IPS-NIHi11 (cell line): ENCODE data around the gene SHISA6.
A peak's percentile ranks its signal among the peaks of the same experiment; 100 is the strongest.

Source experiments
- DNase-seq: peaks from one replicate; pipeline ENCODE4 v3.0.0; 2012; ENCODE audit warnings: mixed read lengths, low spot score

Gene SHISA6

GRCh38 chr17:11458279-11458678 lies 217.3 kb downstream of the SHISA6 start:
- DNase-seq: no peak

- DNase-seq: no peak
Observed at GRCh38 chr17:11459861-11460331, 218.9 kb downstream of the SHISA6 start.

GRCh38 chr17:11461993-11462548 lies 221.1 kb downstream of the SHISA6 start:
- DNase-seq: no peak

- no peak for DNase-seq
Observed at GRCh38 chr17:11467639-11468038, 226.6 kb downstream of the SHISA6 start.

GRCh38 chr17:11485336-11486100 lies 244.5 kb downstream of the SHISA6 start:
- no peak for DNase-seq

GRCh38 chr17:11486101-11486867 lies 245.3 kb downstream of the SHISA6 start:
- DNase-seq: no peak

- DNase-seq: no peak
Observed at GRCh38 chr17:11486868-11487310, 245.9 kb downstream of the SHISA6 start.

- DNase-seq: no peak
Observed at GRCh38 chr17:11487469-11487868, 246.5 kb downstream of the SHISA6 start.

GRCh38 chr17:11488407-11488806 lies 247.4 kb downstream of the SHISA6 start:
- DNase-seq: no peak

- no peak for DNase-seq
Observed at GRCh38 chr17:11490171-11490755, 249.2 kb downstream of the SHISA6 start.

- DNase-seq: no peak
Observed at GRCh38 chr17:11492511-11492910, 251.5 kb downstream of the SHISA6 start.

GRCh38 chr17:11493936-11494335 lies 252.9 kb downstream of the SHISA6 start:
- DNase-seq: peak; percentile 75

GRCh38 chr17:11495613-11496012 lies 254.6 kb downstream of the SHISA6 start:
- DNase-seq: no peak

GRCh38 chr17:11499881-11500280 lies 258.9 kb downstream of the SHISA6 start:
- no peak for DNase-seq

- DNase-seq: peak; percentile 30
Observed at GRCh38 chr17:11503308-11504035, 262.5 kb downstream of the SHISA6 start.

- peak; percentile 74 for DNase-seq
Observed at GRCh38 chr17:11506635-11507034, 265.6 kb downstream of the SHISA6 start.

GRCh38 chr17:11511696-11512095 lies 270.7 kb downstream of the SHISA6 start:
- no peak for DNase-seq

- no peak for DNase-seq
Observed at GRCh38 chr17:11514565-11514964, 273.6 kb downstream of the SHISA6 start.

GRCh38 chr17:11514981-11515680 lies 274.1 kb downstream of the SHISA6 start:
- DNase-seq: no peak

- DNase-seq: no peak
Observed at GRCh38 chr17:11515901-11516300, 274.9 kb downstream of the SHISA6 start.

GRCh38 chr17:11535231-11535630 lies 294.2 kb downstream of the SHISA6 start:
- DNase-seq: no peak
